LoVo (cell line): ENCODE data around the gene RPS6KA2.
A peak's percentile ranks its signal among the peaks of the same experiment; 100 is the strongest.
"Not testable (repeated sequence)": the region's sequence is repeated elsewhere in the genome, so short reads cannot be mapped to it uniquely, and the experiment has no call there.

Source experiments
- DNase-seq: peaks from one replicate; pipeline ENCODE4 v3.0.0-alpha.2; 2016; ENCODE audit warnings: low spot score

The RPS6KA2 gene

DNA sequence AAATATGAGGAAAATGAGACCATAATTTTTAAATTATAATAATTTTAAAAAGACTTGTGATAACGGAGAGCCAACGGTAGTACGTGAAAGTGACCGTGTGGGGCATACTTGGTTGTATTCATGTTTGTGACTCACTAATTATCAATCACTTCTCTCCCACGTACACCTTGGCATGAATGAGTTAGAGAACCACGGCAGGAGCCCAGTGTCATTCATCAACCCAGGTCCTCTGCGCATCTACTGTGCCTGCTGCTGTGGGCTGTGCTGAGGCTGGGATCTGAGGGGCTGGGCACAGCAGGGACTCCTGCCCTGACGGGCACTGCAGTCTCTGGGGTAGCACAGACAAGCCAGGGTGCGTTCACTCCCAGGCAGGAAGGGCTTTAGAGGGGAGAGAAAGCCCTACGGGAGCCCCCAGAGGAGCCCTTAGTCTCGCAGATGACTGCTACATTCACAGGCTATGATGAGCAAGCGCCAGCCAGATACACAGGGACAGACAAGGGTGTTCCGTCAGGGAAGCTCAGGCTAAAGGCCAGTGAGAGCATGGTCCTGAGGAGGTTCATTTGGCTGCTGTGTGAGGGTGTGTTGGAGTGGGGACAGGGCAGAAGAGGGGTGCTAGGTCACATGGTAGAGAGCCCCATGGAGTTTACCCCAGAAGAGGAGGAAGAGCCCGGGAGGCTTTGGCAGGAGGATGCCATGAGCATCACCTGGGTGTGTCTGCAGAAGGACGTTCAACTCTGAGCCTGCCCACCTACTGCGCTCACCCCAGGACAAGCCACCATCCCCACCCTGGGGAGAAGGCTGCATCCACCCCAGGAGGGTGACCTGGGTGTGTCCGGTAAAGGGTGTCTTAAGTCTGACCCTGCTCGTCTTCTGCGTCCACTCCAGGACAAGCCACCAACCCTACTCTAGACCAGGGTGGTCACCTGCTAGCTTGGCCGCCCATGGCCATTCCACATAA, 8.2 kb upstream of the RPS6KA2 start:
- no peak for DNase-seq

DNA sequence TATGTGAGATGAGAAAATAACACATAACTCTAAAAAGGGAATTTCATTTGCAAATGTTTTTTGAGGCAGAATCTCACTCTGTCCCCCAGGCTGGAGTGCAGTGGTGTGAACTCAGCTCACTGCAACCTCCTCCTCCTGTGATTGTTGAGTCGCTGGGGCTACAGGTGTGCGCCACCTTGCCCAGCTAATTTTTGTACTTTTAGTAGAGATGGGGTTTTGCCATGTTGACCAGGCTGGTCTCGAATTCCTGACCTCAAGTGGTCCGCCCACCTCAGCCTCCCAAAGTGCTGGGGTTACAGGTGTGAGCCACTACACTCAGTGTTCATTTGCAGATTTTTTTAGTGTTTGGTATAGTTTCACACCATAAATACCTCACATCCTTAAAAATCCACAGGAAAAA, 7.5 kb upstream of the RPS6KA2 start:
- not testable (repeated sequence) for DNase-seq

DNA sequence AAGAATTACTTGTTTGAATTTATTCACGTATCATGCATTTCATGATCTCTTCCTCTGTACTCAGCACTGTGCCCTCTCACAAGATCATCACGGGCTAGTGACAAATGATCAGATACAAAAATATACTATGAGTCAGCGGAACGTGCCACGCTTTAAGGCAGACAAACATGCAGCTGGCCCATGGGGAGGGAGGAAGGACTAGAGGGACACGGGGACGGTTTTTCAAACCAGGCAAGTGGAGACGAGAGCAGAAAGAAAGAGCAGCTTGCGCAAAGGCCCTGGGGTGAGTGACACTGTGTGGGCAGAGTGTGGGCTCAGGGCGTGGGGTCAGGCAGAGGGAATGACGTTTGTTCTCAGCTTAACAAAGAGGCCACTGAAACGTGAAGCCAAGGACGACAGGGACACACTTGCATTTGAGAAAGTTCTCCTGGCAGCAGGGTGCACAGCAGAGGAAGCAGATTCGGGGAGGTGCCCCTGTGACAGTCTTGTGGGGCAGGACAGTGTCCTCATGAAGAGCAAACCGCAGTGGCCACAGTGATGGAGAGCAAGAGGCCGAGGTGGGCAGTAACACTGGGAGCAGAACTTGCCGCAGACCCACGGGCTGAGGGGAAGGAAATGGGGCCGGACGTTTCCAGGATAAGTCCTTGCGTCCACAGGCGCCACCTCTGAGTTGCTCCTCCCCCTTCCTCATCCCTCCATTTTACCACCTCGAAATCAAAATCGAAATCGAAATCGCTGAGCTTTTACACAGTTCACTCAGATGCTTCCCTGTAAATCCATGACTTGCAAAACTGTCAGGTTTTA, 6.9 kb upstream of the RPS6KA2 start:
- DNase-seq, result no peak

DNA sequence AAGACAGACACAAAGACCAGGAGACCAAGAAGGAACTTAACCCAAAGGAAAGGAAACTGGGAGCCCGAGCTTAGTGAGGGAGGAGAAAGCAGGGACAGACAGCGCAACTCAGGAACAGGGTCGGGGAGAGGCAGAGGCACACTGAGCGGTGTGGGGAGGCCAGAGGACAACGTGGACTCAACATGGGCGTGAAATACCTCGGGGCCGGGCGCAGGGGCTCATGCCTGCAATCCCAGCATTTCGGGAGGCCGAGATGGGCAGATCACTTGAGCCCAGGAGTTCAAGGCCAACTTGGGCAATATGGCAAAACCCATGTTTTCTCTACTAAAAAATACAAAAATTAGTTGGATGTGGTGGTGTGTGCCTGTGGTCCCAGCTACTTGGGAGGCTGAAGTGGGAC, 5.7 kb upstream of the RPS6KA2 start:
- DNase-seq, result no peak

DNA sequence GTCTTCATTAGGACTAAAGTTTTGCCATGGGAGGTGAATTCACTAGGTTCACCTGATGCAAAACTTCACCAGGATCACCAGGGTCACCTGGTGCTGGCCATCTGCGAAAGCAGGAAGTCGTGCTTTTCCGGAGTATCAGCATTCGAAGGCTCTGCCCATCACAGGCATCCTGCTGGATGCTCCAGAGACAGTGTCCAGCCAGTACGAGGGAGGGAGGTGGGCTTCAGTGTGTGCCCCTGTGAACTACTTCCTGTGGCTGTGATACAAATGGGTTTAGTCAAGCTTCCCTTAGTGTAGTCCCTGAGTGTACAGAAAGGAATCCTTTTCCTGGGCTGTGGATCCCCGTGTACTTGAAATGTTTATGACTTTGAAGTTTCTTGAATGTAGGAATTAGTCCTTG, 3.4 kb upstream of the RPS6KA2 start:
- no peak for DNase-seq

DNA sequence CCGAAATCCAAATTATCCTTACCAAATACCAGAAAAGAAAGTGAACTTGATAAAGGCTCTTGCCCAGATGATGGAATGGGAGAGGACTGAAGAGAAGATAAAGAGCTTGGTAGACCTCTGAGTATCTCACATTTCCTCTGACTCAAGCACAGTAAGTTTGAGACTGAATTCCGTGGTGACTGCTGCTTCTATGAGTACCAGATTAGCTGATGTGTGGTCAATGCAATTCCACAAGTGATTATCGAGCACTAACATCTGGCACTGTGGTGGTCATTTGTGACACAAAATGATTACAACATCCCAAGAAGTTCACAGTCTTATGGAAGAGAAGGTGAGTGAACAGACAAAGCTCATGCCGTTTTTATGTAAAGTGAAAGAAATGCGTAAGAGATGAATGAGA, 2.6 kb upstream of the RPS6KA2 start:
- no peak for DNase-seq

DNA sequence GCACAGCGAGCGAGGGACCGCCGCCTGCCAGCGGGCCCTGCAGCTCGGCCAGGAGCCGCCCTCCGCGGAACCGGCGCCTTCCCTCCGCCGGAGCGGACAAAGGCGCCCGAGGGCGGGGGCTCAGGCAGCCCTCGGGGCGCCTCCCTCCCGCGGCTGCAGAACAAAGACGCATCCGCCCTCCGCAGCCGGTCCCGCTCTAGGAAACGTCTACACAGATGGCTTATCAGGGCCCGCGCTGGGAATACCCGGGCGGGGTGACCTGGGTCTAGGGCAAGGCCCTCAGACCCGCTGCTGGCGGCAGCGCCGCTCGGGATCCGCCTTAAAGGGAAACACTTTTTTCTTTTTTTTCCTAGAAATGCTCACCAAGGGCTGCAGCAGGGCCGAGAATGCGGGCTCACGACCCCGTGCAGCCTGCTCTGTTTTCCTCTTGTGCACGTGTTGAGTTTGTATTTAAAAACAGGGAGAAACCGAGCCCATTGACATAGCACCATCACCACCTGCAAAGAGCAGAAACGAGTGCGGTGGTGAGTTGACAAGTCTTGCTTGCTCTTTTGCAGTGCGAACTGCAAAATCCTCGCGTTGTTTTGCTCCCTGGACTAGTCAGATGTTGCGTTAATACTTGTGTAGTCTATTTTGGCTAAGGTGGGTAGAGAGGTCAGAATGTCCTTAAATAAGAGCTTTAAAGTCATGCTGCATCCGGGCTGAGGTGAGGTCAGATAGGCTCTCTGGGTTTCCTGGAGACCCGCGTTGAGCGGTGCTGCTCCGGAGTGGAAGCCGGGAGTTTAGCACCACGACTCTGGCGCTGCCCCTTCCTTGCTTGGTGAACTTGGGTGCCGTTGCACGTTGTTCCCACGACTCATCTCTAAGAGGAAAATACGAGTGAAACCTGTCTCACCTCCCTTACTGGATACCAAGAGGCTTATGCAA, 1.1 kb upstream of the RPS6KA2 start:
- peak; percentile 42 for DNase-seq

DNA sequence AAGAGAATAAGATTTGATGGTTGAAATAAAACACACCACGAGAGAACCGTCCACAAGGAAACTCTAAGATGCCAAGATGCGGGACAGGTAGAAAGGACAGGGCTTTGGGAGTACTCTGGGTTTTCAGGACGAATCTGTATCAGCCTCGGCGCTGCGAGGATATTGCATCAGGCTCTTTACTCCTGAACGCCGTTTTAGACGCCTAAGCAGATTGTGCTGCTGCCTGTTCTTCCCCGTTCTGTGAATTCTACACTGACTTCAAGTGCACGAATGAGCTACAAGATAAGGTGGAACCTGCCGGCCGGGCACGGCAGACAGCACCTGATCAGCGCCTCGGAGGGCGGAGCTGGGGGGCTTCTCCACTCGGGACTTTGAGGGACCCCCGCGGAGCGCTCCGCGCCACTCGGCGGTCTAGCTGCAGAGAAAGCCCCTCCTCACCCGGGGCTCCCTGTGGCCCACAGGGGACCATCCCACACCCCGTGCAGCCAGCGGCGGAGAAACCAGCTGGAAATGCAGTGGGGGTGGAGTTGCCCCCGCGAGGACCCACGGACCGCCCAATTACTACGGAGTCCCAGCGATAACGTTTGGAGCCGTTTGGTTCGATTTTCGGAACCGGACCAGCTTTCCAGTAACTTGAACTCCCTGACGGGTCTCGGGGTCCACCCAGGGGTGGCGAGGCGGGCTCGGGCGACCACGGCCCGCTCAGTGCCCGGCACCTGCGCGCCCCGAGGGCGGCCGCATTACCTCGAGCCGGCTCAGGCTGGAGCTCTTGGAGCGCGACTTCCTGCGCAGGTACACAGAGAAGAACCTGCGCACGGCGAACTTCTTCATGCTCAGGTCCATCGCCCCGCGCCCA, 646 bp downstream of the RPS6KA2 start:
- no peak for DNase-seq

DNA sequence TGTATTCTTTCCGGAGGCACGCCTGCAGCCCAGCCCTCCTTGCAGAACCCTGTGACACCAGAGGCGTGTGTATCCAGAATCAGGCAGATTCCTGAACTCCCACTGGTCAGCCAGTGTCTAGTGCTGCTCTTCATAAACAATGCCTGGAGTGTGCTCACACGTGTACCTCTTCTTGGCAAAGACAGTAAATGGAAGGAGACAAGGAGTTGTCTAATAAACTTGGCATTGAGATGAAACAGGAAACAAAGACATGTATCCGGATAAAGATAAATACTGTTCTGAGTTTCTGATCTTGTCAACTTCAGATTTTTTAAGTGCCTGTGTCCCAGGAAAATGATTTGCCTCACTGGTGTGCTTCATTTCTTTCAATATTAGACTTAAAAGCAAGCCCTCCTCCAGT, 1.7 kb downstream of the RPS6KA2 start:
- DNase-seq, result no peak

DNA sequence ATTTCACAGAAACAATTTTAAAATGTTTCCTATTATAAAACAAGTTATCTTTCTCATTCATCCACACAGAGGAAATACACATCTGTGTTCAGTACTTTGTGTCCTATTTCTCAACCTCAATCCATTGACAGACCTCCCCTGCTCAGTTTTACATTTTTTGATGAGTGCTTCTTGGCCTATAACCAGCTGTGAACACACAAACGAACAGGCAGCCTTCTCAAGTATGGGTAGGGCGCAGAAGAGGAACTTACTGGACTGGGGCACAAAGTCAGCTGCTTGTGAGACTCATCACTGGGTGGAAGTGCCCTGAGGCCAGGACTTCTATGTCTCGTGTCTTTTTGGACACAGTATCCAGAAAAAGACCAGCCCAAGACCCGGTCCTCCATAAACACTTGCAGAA, 2.8 kb downstream of the RPS6KA2 start:
- DNase-seq, result no peak

DNA sequence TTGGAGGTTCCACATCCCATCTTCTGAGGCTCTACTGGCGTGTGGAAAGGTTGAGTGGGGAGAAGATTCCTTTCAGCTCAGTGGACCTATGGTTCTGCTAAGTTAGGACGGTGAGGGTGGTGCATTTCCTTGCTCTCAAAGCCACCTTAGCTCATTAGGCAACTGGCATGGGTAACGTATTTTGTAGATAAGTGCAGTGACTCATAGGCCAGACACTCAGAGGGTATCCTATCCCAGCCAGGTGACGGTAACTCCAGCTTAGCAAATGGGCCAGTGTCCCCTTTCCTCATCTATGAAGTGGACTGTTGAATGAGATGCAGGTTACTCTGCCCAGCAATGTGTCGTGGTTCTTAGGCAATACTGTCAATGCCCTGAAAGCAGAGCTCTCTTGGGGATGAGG, 3.7 kb downstream of the RPS6KA2 start:
- DNase-seq, result no peak

DNA sequence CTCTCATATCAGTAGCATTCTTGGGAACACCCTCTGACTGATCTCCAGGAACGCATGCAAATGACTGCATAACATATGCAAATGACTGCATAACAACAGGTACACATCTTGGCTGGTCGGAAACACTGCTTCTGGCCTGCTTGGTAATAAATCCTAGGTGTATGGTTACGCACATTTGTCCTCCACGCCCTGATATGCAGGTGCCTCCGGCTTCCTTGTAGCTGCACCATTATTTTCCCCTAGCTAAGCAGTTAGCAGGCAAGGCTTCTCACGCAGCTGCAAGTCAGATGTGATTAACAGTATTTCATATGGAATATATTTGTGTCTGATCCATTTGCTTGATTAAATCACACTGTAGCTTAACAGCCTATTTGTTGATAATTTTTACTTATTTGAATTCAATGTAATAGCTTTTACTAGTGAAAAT, 5.9 kb downstream of the RPS6KA2 start:
- no peak for DNase-seq

DNA sequence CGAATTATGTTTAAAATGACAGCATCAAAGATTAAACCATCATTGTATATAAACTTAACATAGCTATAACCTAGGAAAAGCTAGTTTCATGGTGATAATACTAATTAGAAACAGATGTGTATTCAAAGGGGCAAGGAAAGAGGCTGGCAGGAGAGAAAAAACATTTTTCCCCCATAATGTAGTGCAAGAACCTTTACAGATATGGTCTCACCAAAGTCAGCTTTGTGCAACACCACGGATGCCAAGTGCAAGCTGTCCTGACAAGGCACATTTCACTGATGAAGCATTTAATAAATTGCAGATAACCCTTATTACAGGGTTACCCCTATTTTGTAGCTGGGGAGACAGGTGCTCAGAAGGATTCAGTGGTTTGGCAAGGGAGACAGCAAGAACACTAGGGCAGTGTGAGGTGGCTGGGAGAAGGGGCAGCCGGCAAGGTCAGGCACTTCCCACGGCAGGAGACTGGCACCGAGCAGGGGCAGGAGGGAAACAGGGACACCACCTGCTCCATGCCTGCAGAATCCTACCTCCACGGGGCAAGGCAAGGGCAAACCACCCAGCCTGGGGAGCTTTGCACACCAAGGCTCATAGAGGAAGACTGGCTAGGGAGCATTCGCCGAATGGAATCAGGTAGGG, 6.5 kb downstream of the RPS6KA2 start:
- no peak for DNase-seq

DNA sequence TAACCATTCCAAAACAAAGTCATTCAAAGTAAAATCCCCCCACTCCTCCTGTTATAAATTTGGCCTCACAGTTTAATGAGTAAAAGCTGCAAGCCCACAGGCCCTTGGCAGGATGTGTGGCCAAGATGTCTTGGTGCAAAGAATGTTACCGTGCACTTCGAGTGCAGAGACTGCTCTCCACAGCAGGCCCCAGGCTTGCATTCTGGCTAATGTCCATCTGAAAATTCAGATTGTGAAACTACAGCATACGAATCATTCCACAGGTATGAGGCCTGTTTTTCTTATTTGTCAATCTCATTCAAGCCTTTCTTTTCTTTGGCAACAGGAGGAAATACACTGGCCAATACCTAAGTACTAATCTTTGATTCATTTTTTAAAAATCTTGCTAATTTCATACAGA, 7.1 kb downstream of the RPS6KA2 start:
- peak; percentile 6 for DNase-seq

DNA sequence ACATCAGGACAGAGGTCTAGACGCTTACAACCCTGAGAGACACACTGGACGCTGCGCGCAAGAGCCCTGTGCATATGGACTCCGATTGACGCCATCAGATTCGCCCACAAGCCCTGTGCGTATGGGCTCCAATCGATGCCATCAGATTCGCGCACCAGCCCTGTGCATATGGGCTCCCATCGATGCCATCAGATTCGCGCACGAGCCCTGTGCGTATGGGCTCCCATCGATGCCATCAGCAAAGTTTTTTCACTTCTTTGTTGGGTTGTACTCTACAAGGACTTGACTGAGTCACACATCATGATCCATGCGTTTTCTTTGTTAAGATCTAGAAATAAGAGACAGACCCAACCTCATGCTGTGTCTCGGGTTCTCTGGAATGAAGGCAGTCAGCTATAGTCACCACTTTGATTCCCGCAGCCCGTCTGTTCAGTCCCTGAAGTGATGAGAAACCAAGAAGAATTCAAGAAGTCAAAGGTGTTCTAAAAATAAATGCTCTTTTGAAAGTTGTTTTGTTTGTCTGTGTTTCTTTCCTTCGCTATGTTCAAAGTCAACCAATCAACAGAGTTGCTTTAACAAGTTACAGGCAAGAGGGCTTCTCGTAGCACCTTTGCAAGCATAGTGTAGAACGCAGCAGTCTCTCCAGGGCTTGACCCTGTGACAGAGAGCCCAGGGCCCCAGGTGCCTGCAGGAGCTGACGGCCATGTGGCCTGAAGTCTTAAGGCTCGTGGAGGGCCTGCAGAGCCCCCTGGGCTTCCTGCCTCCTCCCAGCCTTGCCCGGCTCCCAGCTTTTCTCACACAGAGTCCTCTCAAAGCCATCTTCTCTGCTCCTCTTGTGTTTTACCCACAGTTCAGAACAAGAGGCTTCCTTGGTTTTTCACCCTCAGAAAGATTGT, 7.9 kb downstream of the RPS6KA2 start:
- DNase-seq, result no peak

DNA sequence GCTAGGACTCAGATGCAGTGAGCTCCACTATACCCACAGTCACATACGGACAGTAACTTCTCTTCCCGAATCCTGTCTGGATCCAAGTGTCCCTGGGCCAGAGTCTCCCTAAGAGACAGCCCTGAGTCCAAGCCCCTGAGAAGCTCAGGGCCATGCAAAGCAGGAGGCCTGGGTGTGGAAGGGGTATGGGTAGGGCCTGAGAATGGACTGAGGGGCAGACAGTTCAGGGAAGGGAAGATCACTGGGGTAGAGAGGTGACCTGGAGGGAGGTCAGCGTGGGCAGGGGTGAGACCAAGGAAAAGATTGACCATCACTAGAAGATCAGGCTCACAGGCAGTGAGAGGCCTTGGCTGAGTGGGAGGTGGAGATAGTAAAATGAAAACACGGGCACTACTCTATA, 8.8 kb downstream of the RPS6KA2 start:
- no peak for DNase-seq

DNA sequence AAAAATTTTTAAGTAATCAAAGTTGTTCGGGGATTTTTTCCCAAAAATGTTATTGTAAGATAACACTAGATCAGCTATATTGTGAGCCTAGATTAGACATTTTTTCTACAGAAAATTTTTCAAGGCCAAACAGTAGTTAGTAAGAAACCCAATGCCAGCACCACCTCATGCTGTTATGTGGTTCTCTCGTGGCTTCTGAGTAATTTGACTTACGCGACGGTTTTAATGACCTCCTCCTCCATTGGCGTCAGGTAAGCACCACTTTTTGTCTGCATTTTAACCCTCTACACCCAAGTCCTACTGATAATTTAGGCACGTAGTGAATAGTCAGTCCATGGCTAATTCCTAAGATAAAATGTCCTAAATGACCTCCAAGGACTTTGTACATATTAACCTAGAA, 9.7 kb downstream of the RPS6KA2 start:
- DNase-seq, result no peak

DNA sequence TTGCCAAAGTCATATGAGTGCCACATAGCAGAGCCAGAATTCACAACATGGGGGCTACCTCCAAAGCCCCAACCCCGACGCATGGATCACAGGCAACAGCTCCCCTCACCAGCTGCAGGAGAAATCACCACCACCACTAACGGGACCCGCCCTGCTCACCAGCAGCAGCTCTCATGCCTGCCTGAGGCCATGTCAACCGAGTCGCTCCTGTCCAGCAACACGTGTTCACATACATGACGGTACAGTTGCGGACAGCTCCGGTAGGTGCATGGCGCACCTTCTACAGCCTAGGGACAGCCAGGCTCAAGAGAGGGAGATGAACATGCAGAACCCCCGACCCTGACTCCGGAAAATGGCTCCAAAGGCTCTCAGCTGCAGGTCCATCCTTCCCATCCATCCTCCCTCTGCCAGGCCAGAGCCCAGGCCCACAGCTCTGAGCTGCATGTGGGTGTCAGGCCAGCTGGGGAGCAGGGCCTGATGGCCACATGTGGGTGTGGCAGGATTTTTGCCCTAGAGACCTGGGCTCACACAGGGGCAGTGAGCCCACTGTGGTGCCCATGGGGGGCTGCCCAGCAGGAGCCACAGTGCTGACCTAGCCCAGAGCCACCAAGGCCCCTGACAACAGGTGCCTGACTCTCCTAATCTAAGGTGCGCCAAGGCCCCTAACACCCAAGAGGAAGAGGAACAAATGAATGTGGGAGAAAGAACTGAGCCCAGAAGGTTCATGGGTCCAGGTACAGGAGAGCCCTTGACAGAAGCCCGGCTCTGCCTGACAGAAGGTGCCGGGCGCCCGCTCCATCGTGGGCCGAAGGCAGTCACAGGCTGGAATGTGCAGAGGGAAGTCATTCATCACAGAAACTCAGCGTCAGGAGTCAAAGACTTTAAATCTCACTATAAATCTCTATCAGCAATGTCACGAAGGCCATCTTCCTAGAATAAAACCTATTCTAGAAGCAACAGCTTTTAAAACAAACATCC, 10.5 kb downstream of the RPS6KA2 start:
- DNase-seq, result no peak
